GM21423 (cell line): ENCODE results near the gene RPGRIP1.
A peak's percentile ranks its signal among the peaks of the same experiment; 100 is the strongest.
"Not testable (repeated sequence)": the region's sequence is repeated elsewhere in the genome, so short reads cannot be mapped to it uniquely, and the experiment has no call there.

Experiments used
- ATAC-seq: cut with Tn5 transposase; IDR thresholded peaks from one replicate; pipeline ENCODE4 v1.9.1; 2021; ENCODE audit warnings: mild to moderate bottlenecking, moderate library complexity; ENCODE audit not compliant: unreplicated experiment

Gene RPGRIP1

DNA sequence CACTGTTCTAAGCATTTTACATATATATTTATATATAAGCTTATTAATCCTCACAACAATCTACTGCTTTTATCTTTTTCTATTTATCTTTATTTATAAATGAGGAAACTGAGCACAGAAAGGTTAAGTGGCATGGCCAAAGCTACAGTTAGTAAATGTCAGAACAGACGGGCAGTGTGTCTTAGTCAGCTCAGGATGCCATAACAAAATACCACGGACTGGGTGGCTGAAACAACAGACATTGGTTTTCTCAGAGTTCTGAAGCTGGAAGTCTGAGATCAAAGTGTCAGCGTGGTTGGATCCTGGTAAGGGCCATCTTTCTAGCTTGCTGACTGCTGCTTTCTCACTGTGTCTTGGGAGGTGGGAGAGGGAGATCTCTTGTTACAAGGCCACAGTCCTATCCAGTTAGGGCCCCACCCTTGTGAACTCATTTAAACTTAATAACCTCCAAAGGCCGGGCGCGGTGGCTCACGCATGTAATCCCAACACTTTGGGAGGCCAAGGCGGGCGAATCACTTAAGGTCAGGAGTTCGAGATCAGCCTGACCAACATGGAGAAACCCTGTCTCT lies 19.8 kb downstream of the RPGRIP1 start:
- no peak for ATAC-seq

DNA sequence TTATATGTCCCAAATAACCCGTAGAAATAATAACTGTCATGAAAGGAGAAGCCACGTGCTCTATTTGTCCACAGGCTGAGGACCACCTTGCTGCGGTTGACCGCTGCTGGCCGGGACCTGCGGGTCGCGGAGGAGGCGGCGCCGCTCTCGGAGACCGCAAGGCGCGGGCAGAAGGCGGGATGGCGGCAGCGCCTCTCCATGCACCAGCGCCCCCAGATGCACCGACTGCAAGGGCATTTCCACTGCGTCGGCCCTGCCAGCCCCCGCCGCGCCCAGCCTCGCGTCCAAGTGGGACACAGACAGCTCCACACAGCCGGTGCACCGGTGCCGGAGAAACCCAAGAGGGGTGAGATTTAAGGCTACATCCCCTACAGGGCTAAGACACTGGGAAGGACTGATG lies 21.0 kb downstream of the RPGRIP1 start:
- ATAC-seq = no peak

DNA sequence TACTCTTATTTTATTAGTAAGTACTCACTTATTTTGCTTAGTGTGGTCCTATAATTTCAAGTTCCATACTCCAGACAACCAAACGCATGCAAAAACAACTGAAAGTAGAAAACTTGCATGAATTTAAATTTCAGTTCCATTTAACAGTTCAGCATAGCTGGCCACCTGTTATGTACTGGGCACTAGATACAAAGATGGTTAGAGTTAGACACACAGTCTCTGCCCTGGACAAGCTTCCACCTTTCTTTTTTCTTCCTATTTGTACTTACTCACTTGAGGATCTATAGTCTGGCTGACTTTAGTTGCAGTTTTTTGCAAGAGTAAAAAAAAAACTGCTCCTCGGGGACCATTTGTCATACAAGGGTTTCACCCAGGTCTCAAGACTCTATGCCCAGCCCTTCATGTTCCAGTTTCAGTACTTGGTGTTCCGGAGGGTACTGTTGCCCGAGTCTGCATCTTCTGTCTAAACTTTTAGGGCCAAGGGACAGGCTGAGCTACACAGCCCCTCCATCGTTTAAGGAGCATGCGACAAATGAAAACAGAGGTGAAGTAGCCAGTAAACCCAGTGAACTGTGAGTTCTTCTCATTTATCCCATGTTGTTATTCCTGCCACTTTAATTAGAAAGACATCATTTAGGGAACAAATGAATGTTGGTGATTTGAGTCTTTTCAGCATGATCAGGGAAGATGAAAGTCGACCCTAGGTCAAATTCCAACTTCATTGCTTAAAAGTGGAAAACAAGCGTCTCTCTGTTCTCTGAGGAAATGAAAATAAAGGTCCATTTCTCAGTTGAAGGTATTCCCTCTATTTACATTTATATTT lies 22.3 kb downstream of the RPGRIP1 start:
- no peak for ATAC-seq

DNA sequence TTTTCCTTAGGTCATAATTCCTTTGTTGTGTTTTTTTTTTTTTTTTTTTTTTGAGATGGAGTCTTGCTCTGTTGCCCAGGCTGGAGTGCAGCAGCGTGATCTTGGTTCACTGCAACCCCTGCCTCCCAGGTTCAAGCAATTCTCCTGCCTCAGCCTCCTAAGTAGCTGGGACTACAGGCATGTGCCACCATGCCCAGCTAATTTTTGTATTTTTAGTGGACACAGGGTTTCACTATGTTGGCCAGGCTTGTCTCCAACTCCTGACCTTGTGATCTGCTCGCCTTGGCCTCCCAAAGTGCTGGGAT lies 22.9 kb downstream of the RPGRIP1 start:
- not testable (repeated sequence) for ATAC-seq

DNA sequence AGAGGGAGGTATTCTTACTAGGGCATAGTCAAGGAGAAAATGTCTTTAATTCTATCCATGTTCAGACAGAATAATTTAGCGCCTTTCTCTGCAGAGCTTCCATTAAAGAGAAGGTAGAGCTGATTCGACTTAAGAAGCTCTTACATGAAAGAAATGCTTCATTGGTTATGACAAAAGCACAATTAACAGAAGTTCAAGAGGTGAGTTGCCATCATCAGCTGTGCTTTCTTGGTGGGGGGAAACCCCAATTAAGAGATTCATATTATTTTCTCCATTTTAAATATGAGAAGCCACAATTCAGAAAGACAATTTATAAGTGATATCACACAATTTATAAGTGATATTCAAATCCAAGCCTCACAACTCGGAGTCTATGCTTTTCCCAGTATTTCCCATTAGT lies 27.8 kb downstream of the RPGRIP1 start:
- ATAC-seq = no peak

DNA sequence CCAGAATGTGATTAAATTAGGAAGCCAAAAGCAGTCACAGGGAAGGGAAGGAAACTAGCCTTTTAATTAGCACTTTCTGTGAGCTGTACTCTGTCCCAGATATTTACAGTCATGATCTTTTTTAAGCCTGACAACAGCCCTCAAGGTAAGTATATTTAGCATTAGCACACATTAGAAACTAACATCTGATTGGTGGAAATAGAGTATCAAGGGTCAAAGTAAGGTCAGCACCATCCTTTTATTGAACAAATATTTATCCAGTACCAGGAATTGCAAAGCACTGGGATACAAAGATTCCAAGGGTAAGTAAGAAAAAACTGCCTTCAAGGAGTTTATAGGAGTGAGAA lies 28.2 kb downstream of the RPGRIP1 start:
- peak; percentile 14 for ATAC-seq

DNA sequence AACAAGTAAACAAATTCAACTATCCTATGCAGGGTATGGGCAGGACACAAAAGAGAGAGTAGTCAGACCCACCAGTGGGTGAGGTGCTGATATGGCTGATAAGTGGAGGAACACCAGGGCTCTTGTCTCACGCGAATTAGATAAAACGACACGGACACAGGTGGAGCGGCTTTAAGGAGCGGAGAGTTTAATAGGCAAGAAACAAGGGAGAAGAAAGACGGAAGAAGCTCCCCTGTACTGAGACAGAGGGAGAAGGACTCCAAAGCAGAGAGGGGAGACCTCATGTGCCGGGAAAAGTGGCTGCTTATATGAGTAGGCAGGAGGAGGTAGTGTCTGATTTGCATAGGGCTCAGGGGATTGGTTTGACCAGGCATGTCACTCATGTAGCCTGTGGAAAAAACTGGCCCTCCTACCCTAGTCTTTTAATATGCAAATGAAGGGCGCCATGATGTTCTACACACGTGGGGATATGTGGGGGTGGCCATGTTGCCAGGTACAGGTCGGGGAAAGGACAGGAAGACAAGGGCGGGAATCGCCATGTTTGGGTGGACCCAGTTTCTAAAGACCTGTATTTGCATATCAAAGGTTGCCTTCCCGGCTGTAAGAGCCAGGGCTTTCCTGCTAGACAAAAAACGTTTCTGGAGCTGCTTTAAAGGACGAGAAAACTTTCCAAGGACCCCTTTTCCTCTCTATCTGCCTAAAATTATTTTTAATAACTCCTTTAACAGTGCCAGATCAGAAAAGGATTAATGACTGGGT lies 28.8 kb downstream of the RPGRIP1 start:
- peak; percentile 84 for ATAC-seq

DNA sequence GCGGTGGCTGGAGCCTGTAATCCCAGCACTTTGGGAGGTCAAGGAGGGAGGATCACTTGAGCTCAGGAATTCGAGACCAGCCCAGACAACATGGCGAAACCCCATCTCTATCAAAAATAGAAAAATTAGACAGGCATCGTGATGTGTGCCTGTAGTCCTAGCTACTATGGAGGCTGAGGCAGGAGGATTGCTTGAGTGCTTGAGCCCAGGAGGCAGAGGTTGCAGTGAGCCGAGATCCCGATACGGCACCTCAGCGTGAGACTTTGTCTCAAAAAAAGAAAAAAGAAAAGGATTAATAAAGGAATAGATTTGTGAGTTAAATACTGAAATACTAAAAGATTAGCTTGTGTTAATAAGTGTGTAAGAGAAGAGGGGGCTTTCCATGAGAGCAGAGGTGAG lies 29.4 kb downstream of the RPGRIP1 start:
- no peak for ATAC-seq

DNA sequence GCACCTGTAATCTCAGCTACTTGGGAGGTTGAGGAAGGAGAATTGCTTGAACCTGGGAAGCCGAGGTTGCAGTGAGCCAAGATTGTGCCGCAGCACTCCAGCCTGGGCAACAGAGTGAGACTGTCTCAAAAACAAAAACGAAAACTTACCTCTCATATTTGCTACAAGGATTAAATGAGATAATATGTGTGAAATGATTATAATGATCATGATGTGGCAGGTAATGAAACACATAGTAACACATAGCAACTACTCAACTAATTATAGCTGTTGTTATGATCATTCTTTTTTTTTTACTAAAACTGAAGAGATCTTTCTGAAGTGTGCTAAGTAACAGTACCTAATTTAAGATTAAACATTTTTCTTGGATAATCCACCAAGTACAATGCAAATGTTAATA lies 30.1 kb downstream of the RPGRIP1 start:
- ATAC-seq = no peak

DNA sequence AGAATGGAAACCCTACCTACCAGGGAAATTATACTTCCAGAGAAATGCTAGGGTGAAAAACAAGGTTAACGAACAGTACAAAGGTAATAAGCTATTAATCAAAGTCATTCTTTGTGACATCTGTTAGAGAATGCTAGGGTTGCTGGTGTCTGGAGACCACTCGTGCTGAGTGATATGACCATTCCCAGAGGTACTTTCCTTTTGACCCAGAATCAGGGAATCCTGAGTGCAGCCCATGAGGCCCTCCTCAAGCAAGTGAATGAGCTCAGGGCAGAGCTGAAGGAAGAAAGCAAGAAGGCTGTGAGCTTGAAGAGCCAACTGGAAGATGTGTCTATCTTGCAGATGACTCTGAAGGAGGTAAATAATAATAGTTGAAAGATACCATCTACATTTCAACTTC lies 31.7 kb downstream of the RPGRIP1 start:
- no peak for ATAC-seq

DNA sequence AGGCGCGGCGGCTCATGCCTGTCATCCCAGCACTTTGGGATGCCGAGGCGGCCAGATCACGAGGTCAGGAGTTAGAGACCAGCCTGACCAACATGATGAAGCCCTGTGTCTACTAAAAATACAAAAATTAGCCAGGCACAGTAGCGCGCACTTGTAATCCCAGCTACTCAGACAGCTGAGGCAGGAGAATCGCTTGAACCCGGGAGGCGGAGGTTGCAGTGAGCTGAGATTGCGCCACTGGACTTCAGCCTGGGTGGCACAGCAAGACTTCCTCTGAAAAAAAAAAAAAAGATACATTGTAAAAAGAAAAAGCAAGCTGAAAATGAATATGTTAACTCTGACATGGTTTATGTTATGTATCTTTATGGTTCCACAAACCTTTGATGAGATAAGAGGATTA lies 33.6 kb downstream of the RPGRIP1 start:
- ATAC-seq = no peak

DNA sequence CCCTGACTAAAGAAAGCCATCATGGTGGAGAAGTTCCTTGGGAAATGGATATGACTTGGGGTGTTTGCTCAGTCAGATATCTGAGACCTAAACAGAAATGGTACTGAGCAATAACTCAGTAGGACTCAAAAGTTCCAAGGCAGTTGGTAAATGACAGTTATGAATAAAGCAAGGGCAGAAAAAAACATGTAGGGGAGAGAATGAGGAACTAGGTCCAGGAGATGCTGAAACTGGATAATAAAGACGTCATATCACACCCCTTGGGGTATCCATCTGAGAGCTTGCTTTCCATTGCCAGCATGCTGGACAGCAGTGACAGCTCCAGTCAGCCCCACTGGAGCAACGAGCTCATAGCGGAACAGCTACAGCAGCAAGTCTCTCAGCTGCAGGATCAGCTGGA lies 37.5 kb downstream of the RPGRIP1 start:
- ATAC-seq = no peak

DNA sequence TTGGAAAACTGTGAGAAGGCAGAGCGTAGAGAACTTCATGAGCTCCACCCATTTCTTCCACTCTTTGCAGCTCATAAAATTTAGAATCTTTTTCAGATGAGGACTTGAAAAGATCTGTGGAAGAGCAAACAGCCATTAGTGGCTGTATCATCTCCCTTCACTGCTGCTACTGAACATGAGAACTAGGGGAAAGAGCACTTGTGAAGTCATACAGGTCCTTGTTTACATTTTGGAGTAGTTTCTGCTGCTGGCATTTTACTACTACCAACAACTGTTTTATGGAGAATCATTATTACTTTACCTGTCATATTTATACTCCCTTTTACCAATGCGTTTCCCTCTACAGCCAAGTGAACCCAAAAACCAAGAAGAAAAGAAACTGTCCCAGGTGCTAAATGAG lies 41.0 kb downstream of the RPGRIP1 start:
- no peak for ATAC-seq

DNA sequence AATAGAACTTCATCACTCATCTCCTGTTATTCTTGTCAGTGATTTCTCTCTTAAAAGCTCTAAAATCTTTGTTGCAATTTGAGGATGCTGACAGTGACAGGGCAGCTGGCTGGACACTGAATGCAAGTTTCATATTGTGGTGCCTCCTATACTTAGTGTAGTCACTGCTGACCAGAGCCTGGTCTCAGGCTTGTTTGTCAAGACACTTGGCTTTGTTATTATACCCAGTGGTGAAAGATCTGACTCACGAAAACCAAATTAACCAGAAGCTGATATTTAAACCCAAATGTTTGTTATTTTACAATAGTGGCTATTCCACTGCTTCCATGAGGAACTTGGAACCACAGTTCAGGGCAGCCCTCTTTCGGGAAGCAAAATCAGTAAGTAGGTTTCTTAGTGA lies 42.8 kb downstream of the RPGRIP1 start:
- ATAC-seq = no peak

DNA sequence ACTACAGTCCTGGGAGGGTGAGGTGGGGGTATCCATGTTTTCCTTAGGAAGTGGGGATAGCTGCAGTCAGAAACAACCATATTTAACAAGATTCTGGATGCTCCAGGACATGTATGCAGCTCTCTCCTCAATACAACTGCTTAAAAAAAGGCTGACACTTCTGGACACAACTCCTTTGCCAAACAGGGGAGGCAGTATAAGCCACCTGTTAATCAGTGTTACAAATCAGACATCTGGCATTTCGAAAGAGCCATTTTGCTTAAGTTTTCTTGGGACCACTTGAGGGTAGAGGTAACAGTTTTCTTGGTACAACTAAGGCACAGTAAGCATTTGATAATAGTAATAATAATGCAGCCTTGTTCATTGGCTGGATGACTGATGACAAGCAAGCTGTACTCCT lies 47.1 kb downstream of the RPGRIP1 start:
- ATAC-seq = no peak
